Endothelial cell of umbilical vein (primary cell): ENCODE results near the gene AHNAK2. TPM values are rescaled to one million over a fixed set of nuclear protein-coding genes. Genes with fewer than 3 reads are reported as not detected.

Experiments used
- BruUV-seq: library from RNA; stranded (reverse); fragments of 400-500 nt; replicated peaks from 2 replicates; lab custom pipeline; 2021; lab: Mats Ljungman, UMichigan
- CTCF ChIA-PET: fragments of 300-600, 350-600 bp; sonication (Branson Sonifier 250); formaldehyde crosslinking; loops from one replicate; lab custom pipeline; 2021; ENCODE audit warnings: antibody characterized with exemption, inconsistent platforms; lab: Charles Lee
- POLR2A ChIA-PET: fragments of 300-600, 350-600 bp; sonication (Branson Sonifier 250); formaldehyde crosslinking; loops from one replicate; lab custom pipeline; 2021; ENCODE audit warnings: antibody characterized with exemption, inconsistent platforms; lab: Charles Lee
- DNase-seq: peaks from one replicate; pipeline ENCODE4 v3.0.0-alpha.2; 2011; ENCODE audit warnings: low read depth, low spot score
- FAIRE-seq: peaks from 2 replicates; lab custom pipeline; 2011; peaks lifted over from hg19 to GRCh38; lab: Jason Lieb, UNC
- H2AFZ ChIP-seq: 2 replicates; pipeline ENCODE4 v1.6.0; 2012; ENCODE audit warnings: low read depth, low read length, control low read depth, inconsistent platforms
- H3K27ac ChIP-seq: 2 replicates; pipeline ENCODE4 v1.5.1; 2011; ENCODE audit warnings: low read depth, mild to moderate bottlenecking, control low read depth, low read length, moderate library complexity; ENCODE audit not compliant: insufficient read depth
- H3K27me3 ChIP-seq, 2 experiments: 2 replicates each; pipeline versions ENCODE4 v1.6.0 to v1.6.1; 2011; ENCODE audit warnings: low read length in 2 of 2, mixed read lengths in 1 of 2; ENCODE audit not compliant: control insufficient read depth in 2 of 2, insufficient read depth in 2 of 2
- H3K36me3 ChIP-seq, 2 experiments: 2 replicates in 1 of 2; 3 replicates in 1 of 2; pipeline ENCODE4 v1.5.1; 2011; ENCODE audit warnings: low read length in 2 of 2, mild to moderate bottlenecking in 1 of 2, moderate library complexity in 1 of 2; ENCODE audit not compliant: control insufficient read depth in 2 of 2, insufficient read depth in 2 of 2; ENCODE audit errors: extremely low read depth in 1 of 2
- H3K4me1 ChIP-seq: 3 replicates; pipeline ENCODE4 v1.5.1; 2011; ENCODE audit warnings: mild to moderate bottlenecking, low read length; ENCODE audit not compliant: control insufficient read depth, insufficient read depth; ENCODE audit errors: extremely low read depth
- H3K4me2 ChIP-seq: 2 replicates; pipeline ENCODE4 v1.6.1; 2011; ENCODE audit warnings: low read length, control low read depth, mixed read lengths; ENCODE audit not compliant: insufficient read depth
- H3K4me3 ChIP-seq, 3 experiments: fragments of 200-600 bp in 1 of 3; sonication (generic), shearing (Covaris generic) in 1 of 3; replicated peaks in 1 of 3; 2 replicates each; pipeline ENCODE4 v1.5.1; 2011 to 2016; ENCODE audit warnings: control low read depth in 3 of 3, low read length in 3 of 3, mild to moderate bottlenecking in 2 of 3, inconsistent platforms in 1 of 3, low read depth in 1 of 3, moderate library complexity in 1 of 3; ENCODE audit not compliant: insufficient read depth in 1 of 3
- H3K79me2 ChIP-seq: 2 replicates; pipeline ENCODE4 v1.6.0; 2012; ENCODE audit warnings: low read length, inconsistent platforms; ENCODE audit not compliant: control insufficient read depth, insufficient read depth
- H3K9ac ChIP-seq: replicated peaks from 2 replicates; pipeline ENCODE3; 2011; ENCODE audit warnings: low read length, control low read depth; ENCODE audit not compliant: insufficient read depth; ENCODE audit errors: extremely low read depth
- H3K9me1 ChIP-seq: replicated peaks from 3 replicates; pipeline ENCODE4 v1.6.0; 2011; ENCODE audit warnings: mild to moderate bottlenecking, low read length; ENCODE audit not compliant: control insufficient read depth, insufficient read depth; ENCODE audit errors: extremely low read depth
- H3K9me3 ChIP-seq: replicated peaks from 2 replicates; pipeline ENCODE4 v1.5.1; 2012; ENCODE audit warnings: low read length, inconsistent platforms; ENCODE audit not compliant: control insufficient read depth, insufficient read depth
- H4K20me1 ChIP-seq: replicated peaks from 2 replicates; pipeline ENCODE3; 2011; ENCODE audit warnings: mild to moderate bottlenecking, low read length; ENCODE audit not compliant: control insufficient read depth, insufficient read depth; ENCODE audit errors: extremely low read depth
- CTCF ChIP-seq, 2 donors: IDR thresholded peaks; 1 replicate in 1 of 2; 2 replicates in 1 of 2; pipeline ENCODE4 v1.5.1; 2011; ENCODE audit warnings: low read length in 2 of 2, mild to moderate bottlenecking in 2 of 2, moderate library complexity in 2 of 2, control low read depth in 1 of 2, inconsistent platforms in 1 of 2, low read depth in 1 of 2; ENCODE audit not compliant: insufficient read depth in 1 of 2; ENCODE audit errors: extremely low read depth in 1 of 2
- EZH2 ChIP-seq: IDR thresholded peaks from 2 replicates; pipeline ENCODE4 v1.6.1; 2012; ENCODE audit warnings: borderline replicate concordance, low read depth, mild to moderate bottlenecking, moderate library complexity, low read length, inconsistent platforms; ENCODE audit not compliant: severe bottlenecking
- FOS ChIP-seq: IDR thresholded peaks from 2 replicates; pipeline ENCODE4 v1.6.1; 2011; ENCODE audit warnings: mild to moderate bottlenecking, low read length, moderate library complexity, borderline replicate concordance; ENCODE audit not compliant: insufficient read depth
- GATA2 ChIP-seq: IDR thresholded peaks from 2 replicates; pipeline ENCODE4 v1.7.0; 2011; ENCODE audit warnings: low read depth, mild to moderate bottlenecking, moderate library complexity, mixed read lengths, low read length; ENCODE audit not compliant: insufficient read length, insufficient read depth
- JUN ChIP-seq: IDR thresholded peaks from 2 replicates; pipeline ENCODE4 v1.6.1; 2011; ENCODE audit warnings: borderline replicate concordance, low read depth; ENCODE audit not compliant: insufficient read length, insufficient read depth
- MAX ChIP-seq: IDR thresholded peaks from 2 replicates; pipeline ENCODE4 v1.6.1; 2011; ENCODE audit not compliant: insufficient read depth, insufficient read length
- MYC ChIP-seq: IDR thresholded peaks from one replicate; pipeline ENCODE4 v1.6.1; 2011; ENCODE audit warnings: mild to moderate bottlenecking, low read depth, low read length
- POLR2A ChIP-seq: IDR thresholded peaks from 2 replicates; pipeline ENCODE4 v1.6.1; 2012; ENCODE audit warnings: low read depth, mild to moderate bottlenecking, control low read depth, low read length
- POLR2AphosphoS5 ChIP-seq: IDR thresholded peaks from 2 replicates; pipeline ENCODE4 v1.6.1; 2012; ENCODE audit warnings: low read depth, mild to moderate bottlenecking, control low read depth, low read length, moderate library complexity; ENCODE audit not compliant: insufficient read depth
- dilution Hi-C: fragments of 300-500 bp; cut with MboI; formaldehyde crosslinking; loops from one replicate; pipeline ENCODE4 v1.15.0; 2019; ENCODE audit warnings: low sequenced_read_pairs; ENCODE audit not compliant: extremely low pct_ligation_motif_present
- intact Hi-C: fragments of 100-400 bp; cut with micrococcal nuclease; formaldehyde crosslinking; loops from one replicate; pipeline ENCODE4 v1.10.0; 2022
- polyA plus RNA-seq, 4 experiments: library from polyadenylated mRNA; depleted of rRNA in 3 of 4; stranded (reverse) in 3 of 4; unstranded in 1 of 4; fragments of >200 nt; gene quantifications; 2 replicates each; pipeline versions ENCODE4 v1.2.1 to v1.2.3, GENCODE V29; 2011 to 2012; ENCODE audit warnings: missing spikeins in 1 of 4
- total RNA-seq: library from RNA; stranded (reverse); gene quantifications from 2 replicates; pipeline ENCODE4 v1.2.3, GENCODE V29; 2021

The AHNAK2 gene
- total and polyA plus RNA-seq, 2 donors (not counting 3 experiments of a cell fraction or from before 2014, with no cell fraction given), result 17.7 to 68.7 TPM

- POLR2A ChIA-PET, result no interaction called here
- Histone ChIP-seq H4K20me1 (no peaks in the 10 kb centered on the region), H3K9me3 (no peaks in the 10 kb centered on the region), H3K36me3 (no peaks in the 10 kb centered on the region), H3K4me3 (no peak overlapping the region), H3K4me1 (peaks cover 6% of the 10 kb centered on the region), H3K9me1 (no peaks in the 10 kb centered on the region), H3K9ac (no peak overlapping the region), H2AFZ (no peak overlapping the region), H3K27me3 (peaks cover 0 to 6% of the 10 kb centered on the region in 2 experiments), H3K79me2 (no peaks in the 10 kb centered on the region), H3K27ac (no peak overlapping the region), H3K4me2 (no peak overlapping the region)
- FAIRE-seq (no peak), DNase-seq (no peak)
- dilution Hi-C loops, result no loop called here
- intact Hi-C loops, result no loop called here
- no TSS peak for BruUV-seq
- CTCF ChIA-PET, result no interaction called here
- no peak for TF ChIP-seq GATA2
- TF ChIP-seq POLR2A, result no peak
- no peak for TF ChIP-seq EZH2
- no peak for TF ChIP-seq MYC
- no peak for TF ChIP-seq JUN
- no peak for TF ChIP-seq POLR2AphosphoS5
- TF ChIP-seq MAX, result no peak
Measured at GRCh38 chr14:104927901-104928300, 50.3 kb downstream of the AHNAK2 start.

- H2AFZ ChIP-seq, result no peak overlapping the region
- H3K27me3 ChIP-seq, result peaks cover 0 to 4% of the 10 kb centered on the region in 2 experiments
- DNase-seq, result no peak
- no peak overlapping the region for H3K4me3 ChIP-seq
- POLR2A ChIA-PET, result interaction anchor here (0.6 kb wide), 1 partner anchor 63 kb away, joined by 9 read pairs; no protein-coding TSS in a partner anchor
- CTCF ChIA-PET, result no interaction called here
- BruUV-seq, result no TSS peak
- no peak for FAIRE-seq
- H3K27ac ChIP-seq, result no peak overlapping the region
- TF ChIP-seq POLR2A, result no peak
- TF ChIP-seq MAX, result no peak
- TF ChIP-seq EZH2, result no peak
- no peak for TF ChIP-seq MYC
- TF ChIP-seq CTCF (IDR thresholded peaks at IDR 0.05; ENCODE audit: extremely low read depth in 1 of 2, insufficient read depth in 1 of 2, low read depth in 1 of 2, low read length in 2 of 2), result no peak
- TF ChIP-seq JUN, result no peak
- no peak for TF ChIP-seq FOS
- intact Hi-C loops, result no loop called here
- dilution Hi-C loops, result no loop called here
- no peaks in the 10 kb centered on the region for H3K79me2 ChIP-seq
- no peaks in the 10 kb centered on the region for H4K20me1 ChIP-seq
- no peak overlapping the region for H3K4me2 ChIP-seq
- H3K9me3 ChIP-seq, result no peaks in the 10 kb centered on the region
- peaks cover 3% of the 10 kb centered on the region for H3K4me1 ChIP-seq
- no peaks in the 10 kb centered on the region for H3K36me3 ChIP-seq
- H3K9ac ChIP-seq, result no peak overlapping the region
- no peaks in the 10 kb centered on the region for H3K9me1 ChIP-seq
Measured at GRCh38 chr14:104927432-104927816, 50.8 kb downstream of the AHNAK2 start.
